SU-DHL-6 (cell line): ENCODE results near the gene SPACA9.

ENCODE experiments used
- H2AFZ ChIP-seq: fragments of 200-600 bp; sonication (generic); 2 replicates; pipeline ENCODE4 v1.6.1; 2014; ENCODE audit warnings: low read depth, mild to moderate bottlenecking, moderate library complexity, mixed read lengths, antibody characterized with exemption, low read length; ENCODE audit not compliant: severe bottlenecking
- H3F3A ChIP-seq: fragments of 200-600 bp; shearing (Covaris generic); 2 replicates; pipeline ENCODE4 v1.6.0; 2016; ENCODE audit warnings: antibody characterized with exemption, mild to moderate bottlenecking; ENCODE audit not compliant: insufficient read depth
- H3K27ac ChIP-seq: fragments of 200-600 bp; sonication (generic); 2 replicates; pipeline ENCODE4 v1.5.1; 2016; ENCODE audit warnings: low read depth, mild to moderate bottlenecking, low read length, moderate library complexity, mixed read lengths
- H3K27me3 ChIP-seq: fragments of 200-600 bp; sonication (generic), shearing (Covaris generic); 2 replicates; pipeline ENCODE4 v1.6.0; 2014; ENCODE audit warnings: mild to moderate bottlenecking, low read length
- H3K36me3 ChIP-seq: fragments of 200-600 bp; sonication (generic); 2 replicates; pipeline ENCODE4 v1.6.1; 2014; ENCODE audit warnings: mild to moderate bottlenecking, low read length, mixed read lengths
- H3K4me2 ChIP-seq: fragments of 300-600, 200-600 bp; shearing (Covaris generic), sonication (generic); 2 replicates; pipeline ENCODE4 v1.6.0; 2014; ENCODE audit warnings: low read length, low read depth, mild to moderate bottlenecking; ENCODE audit not compliant: poor library complexity, severe bottlenecking
- H3K4me3 ChIP-seq: fragments of 200-600 bp; sonication (generic); 2 replicates; pipeline ENCODE4 v1.5.1; 2014; ENCODE audit warnings: antibody characterized with exemption, low read length, mild to moderate bottlenecking, mixed read lengths; ENCODE audit not compliant: insufficient read depth, poor library complexity, severe bottlenecking
- H3K79me2 ChIP-seq: fragments of 200-600 bp; sonication (generic); 2 replicates; pipeline ENCODE4 v1.6.1; 2014; ENCODE audit warnings: mild to moderate bottlenecking, low read length, moderate library complexity; ENCODE audit not compliant: insufficient read depth
- H3K9ac ChIP-seq: fragments of 200-600 bp; sonication (generic); 2 replicates; pipeline ENCODE4 v1.7.0; 2014; ENCODE audit warnings: mild to moderate bottlenecking, low read length
- H3K9me2 ChIP-seq: fragments of 200-600 bp; sonication (generic); replicated peaks from 2 replicates; pipeline ENCODE4 v1.6.1; 2014; ENCODE audit warnings: low read length; ENCODE audit not compliant: insufficient read depth
- H3K9me3 ChIP-seq: fragments of 200-600 bp; sonication (generic); 2 replicates; pipeline ENCODE4 v1.6.1; 2014; ENCODE audit warnings: low read length, mixed read lengths; ENCODE audit not compliant: insufficient read depth
- H4K20me1 ChIP-seq: fragments of 200-600 bp; sonication (generic); 2 replicates; pipeline ENCODE4 v1.6.1; 2014; ENCODE audit warnings: low read depth, mild to moderate bottlenecking, antibody characterized with exemption, low read length, moderate library complexity, mixed read lengths
- CTCF ChIP-seq: fragments of 200-600 bp; sonication (generic); IDR thresholded peaks from one replicate; pipeline ENCODE4 v1.5.1; 2017; ENCODE audit warnings: antibody characterized with exemption, mild to moderate bottlenecking, low read length, moderate library complexity; ENCODE audit not compliant: insufficient read depth, poor library complexity, severe bottlenecking
- EZH2phosphoT487 ChIP-seq: fragments of 200-600 bp; sonication (generic), shearing (Covaris generic); conservative IDR thresholded peaks from 2 replicates; pipeline ENCODE4 v1.6.1; 2018; ENCODE audit warnings: mild to moderate bottlenecking, antibody characterized with exemption, low read length, moderate library complexity, mixed read lengths

SPACA9 gene

GRCh38 chr9:132896906-132897305, 18.2 kb downstream of the SPACA9 start:
- Histone ChIP-seq H3K4me3 (no peak overlapping the region), H3K9me2 (no peaks in the 10 kb centered on the region), H3K79me2 (no peaks in the 10 kb centered on the region), H2AFZ (no peak overlapping the region), H3F3A (no peaks in the 10 kb centered on the region), H3K27ac (no peak overlapping the region), H4K20me1 (no peaks in the 10 kb centered on the region), H3K36me3 (no peaks in the 10 kb centered on the region), H3K27me3 (no peaks in the 10 kb centered on the region), H3K9me3 (no peaks in the 10 kb centered on the region), H3K9ac (no peak overlapping the region), H3K4me2 (no peak overlapping the region)
- TF ChIP-seq CTCF (no peak), EZH2phosphoT487 (no peak)

GRCh38 chr9:132898051-132898450, 19.4 kb downstream of the SPACA9 start:
- H2AFZ ChIP-seq = no peak overlapping the region
- H3K9me2 ChIP-seq = no peaks in the 10 kb centered on the region
- TF ChIP-seq EZH2phosphoT487 (no peak), CTCF (no peak)
- H3K4me2 ChIP-seq = no peak overlapping the region
- no peaks in the 10 kb centered on the region for H3F3A ChIP-seq
- H3K27ac ChIP-seq = no peak overlapping the region
- H3K79me2 ChIP-seq = no peaks in the 10 kb centered on the region
- no peaks in the 10 kb centered on the region for H4K20me1 ChIP-seq
- no peak overlapping the region for H3K9ac ChIP-seq
- no peaks in the 10 kb centered on the region for H3K9me3 ChIP-seq
- H3K4me3 ChIP-seq = no peak overlapping the region
- no peaks in the 10 kb centered on the region for H3K36me3 ChIP-seq
- no peaks in the 10 kb centered on the region for H3K27me3 ChIP-seq

GRCh38 chr9:132901858-132902831, 23.4 kb downstream of the SPACA9 start:
- Histone ChIP-seq H3K4me2 (no peak overlapping the region), H3K27me3 (no peaks in the 10 kb centered on the region), H3K9me2 (no peaks in the 10 kb centered on the region), H3K27ac (no peak overlapping the region), H3K4me3 (no peak overlapping the region), H3K36me3 (no peaks in the 10 kb centered on the region), H4K20me1 (no peaks in the 10 kb centered on the region), H2AFZ (no peak overlapping the region), H3F3A (no peaks in the 10 kb centered on the region), H3K79me2 (no peaks in the 10 kb centered on the region), H3K9me3 (no peaks in the 10 kb centered on the region), H3K9ac (no peak overlapping the region)
- TF ChIP-seq EZH2phosphoT487 (no peak), CTCF (peak; percentile 74)
